SH-SY5Y (cell line): Measurements from ENCODE around the gene ARHGAP8.

Experiments used
- GATA2 ChIP-seq: IDR thresholded peaks from 2 replicates; pipeline ENCODE4 v1.6.1; 2011; ENCODE audit warnings: mild to moderate bottlenecking, low read depth, low read length
- GATA3 ChIP-seq: IDR thresholded peaks from 2 replicates; pipeline ENCODE4 v1.6.1; 2011; ENCODE audit warnings: low read depth, mild to moderate bottlenecking, low read length, moderate library complexity

GRCh38 chr22:44783581-44783980, 31.2 kb downstream of the ARHGAP8 start:
- TF ChIP-seq GATA2 (no peak), GATA3 (no peak)
